Measurements from ENCODE around the gene GRM7.

Gene GRM7

GRCh38 chr3:7581831-7582230, 720.9 kb downstream of the GRM7 start:
- no peak for DNase-seq (ENCODE audit: low spot score)

- DNase-seq (ENCODE audit: low spot score), result no peak
These were observed 724.1 kb downstream of the GRM7 start for GRCh38 chr3:7585052-7585451.

- DNase-seq (ENCODE audit: low spot score), result no peak
These were observed 727.3 kb downstream of the GRM7 start for GRCh38 chr3:7588236-7588635.

GRCh38 chr3:7589526-7589925, 728.6 kb downstream of the GRM7 start:
- DNase-seq (ENCODE audit: low spot score), result no peak

GRCh38 chr3:7602297-7602696, 741.4 kb downstream of the GRM7 start:
- DNase-seq (ENCODE audit: low spot score), result no peak

GRCh38 chr3:7607083-7607482, 746.2 kb downstream of the GRM7 start:
- DNase-seq (ENCODE audit: low spot score), result no peak

GRCh38 chr3:7607676-7608075, 746.8 kb downstream of the GRM7 start:
- no peak for DNase-seq (ENCODE audit: low spot score)

- DNase-seq (ENCODE audit: low spot score), result no peak
These were observed 749.7 kb downstream of the GRM7 start for GRCh38 chr3:7610634-7611033.

GRCh38 chr3:7615043-7615442, 754.1 kb downstream of the GRM7 start:
- DNase-seq (ENCODE audit: low spot score), result no peak

- no peak for DNase-seq (ENCODE audit: low spot score)
These were observed 757.7 kb downstream of the GRM7 start for GRCh38 chr3:7618606-7619005.

GRCh38 chr3:7620401-7620800, 759.5 kb downstream of the GRM7 start:
- no peak for DNase-seq (ENCODE audit: low spot score)

- no peak for DNase-seq (ENCODE audit: low spot score)
These were observed 760.2 kb downstream of the GRM7 start for GRCh38 chr3:7621046-7621630.

- no peak for DNase-seq (ENCODE audit: low spot score)
These were observed 760.7 kb downstream of the GRM7 start for GRCh38 chr3:7621651-7622050.

- no peak for DNase-seq (ENCODE audit: low spot score)
These were observed 764.1 kb downstream of the GRM7 start for GRCh38 chr3:7625021-7625420.

GRCh38 chr3:7630351-7630911, 769.5 kb downstream of the GRM7 start:
- DNase-seq (ENCODE audit: low spot score), result no peak

GRCh38 chr3:7630925-7631324, 770.0 kb downstream of the GRM7 start:
- no peak for DNase-seq (ENCODE audit: low spot score)

- DNase-seq (ENCODE audit: low spot score), result no peak
These were observed 771.4 kb downstream of the GRM7 start for GRCh38 chr3:7632305-7632704.

GRCh38 chr3:7637694-7638093, 776.8 kb downstream of the GRM7 start:
- no peak for DNase-seq (ENCODE audit: low spot score)

GRCh38 chr3:7638103-7638502, 777.2 kb downstream of the GRM7 start:
- no peak for DNase-seq (ENCODE audit: low spot score)

- DNase-seq (ENCODE audit: low spot score), result no peak
These were observed 779.9 kb downstream of the GRM7 start for GRCh38 chr3:7640787-7641186.

GRCh38 chr3:7646851-7647250, 785.9 kb downstream of the GRM7 start:
- no peak for DNase-seq (ENCODE audit: low spot score)

- DNase-seq (ENCODE audit: low spot score), result no peak
These were observed 789.6 kb downstream of the GRM7 start for GRCh38 chr3:7650466-7650865.

GRCh38 chr3:7651274-7651673, 790.4 kb downstream of the GRM7 start:
- no peak for DNase-seq (ENCODE audit: low spot score)

All from AG08395 (cell line).